ENCODE data around the gene NFIL3. TPM values are rescaled to one million over a fixed set of nuclear protein-coding genes. Genes with fewer than 3 reads are reported as not detected.
A peak's percentile ranks its signal among the peaks of the same experiment; 100 is the strongest.

NFIL3 gene
- total RNA-seq, 2 experiments from 2014 or later, result 31.5 to 33.6 TPM

GRCh38 chr9:91359734-91360470 is 63.7 kb downstream of the NFIL3 start:
- ChIA-PET POLR2A (interaction anchor here (0.6 to 1.2 kb wide), 6 partner anchors 46 to 323 kb away, joined by 3 to 10 read pairs (median 3); partner anchors contain the start of gene NFIL3), CTCF (interaction anchor here (0.8 to 2.6 kb wide), 7 partner anchors 13 to 353 kb away, joined by 3 to 7 read pairs (median 4); partner anchors contain the start of gene NFIL3)
- Mint-ChIP-seq H3K36me3 (ENCODE audit: low read depth) (peaks cover 27% of the 10 kb centered on the region), H3K4me3 (peak overlapping the region; percentile 93), H3K4me1 (peaks cover 61% of the 10 kb centered on the region), H3K27me3 (no peaks in the 10 kb centered on the region), H3K9me3 (no peaks in the 10 kb centered on the region), H3K27ac (peak overlapping the region; percentile 93)
- DNase-seq, result peak; percentile 20

GRCh38 chr9:91359083-91359482 is 64.5 kb downstream of the NFIL3 start:
- ChIA-PET POLR2A (interaction anchor here (0.6 to 1.2 kb wide), 5 partner anchors 64 to 212 kb away, joined by 3 to 7 read pairs (median 3); partner anchors contain the start of gene NFIL3), CTCF (interaction anchor here (0.8 to 2.6 kb wide), 8 partner anchors 13 to 445 kb away, joined by 3 to 7 read pairs (median 3); partner anchors contain the start of gene NFIL3)
- DNase-seq, result no peak
- H3K9me3 Mint-ChIP-seq, result no peaks in the 10 kb centered on the region
- no peaks in the 10 kb centered on the region for H3K27me3 Mint-ChIP-seq
- H3K27ac Mint-ChIP-seq, result peak overlapping the region; percentile 83
- peak overlapping the region; percentile 93 for H3K4me3 Mint-ChIP-seq
- peaks cover 33% of the 10 kb centered on the region for H3K36me3 Mint-ChIP-seq (ENCODE audit: low read depth)
- H3K4me1 Mint-ChIP-seq, result peaks cover 65% of the 10 kb centered on the region

Other genes with a start within 250 kb of the NFIL3 start
- 10 to 100 TPM; 16.8 to 17.0 TPM for gene AUH, start 61.9 kb downstream of the NFIL3 start, total RNA-seq